ENCODE results near the gene PNPLA3. TPM values are rescaled to one million over a fixed set of nuclear protein-coding genes. Genes with fewer than 3 reads are reported as not detected.

PNPLA3 gene
- total and polyA plus RNA-seq, 2 experiments from 2014 or later, result 17.1 to 17.3 TPM

DNA sequence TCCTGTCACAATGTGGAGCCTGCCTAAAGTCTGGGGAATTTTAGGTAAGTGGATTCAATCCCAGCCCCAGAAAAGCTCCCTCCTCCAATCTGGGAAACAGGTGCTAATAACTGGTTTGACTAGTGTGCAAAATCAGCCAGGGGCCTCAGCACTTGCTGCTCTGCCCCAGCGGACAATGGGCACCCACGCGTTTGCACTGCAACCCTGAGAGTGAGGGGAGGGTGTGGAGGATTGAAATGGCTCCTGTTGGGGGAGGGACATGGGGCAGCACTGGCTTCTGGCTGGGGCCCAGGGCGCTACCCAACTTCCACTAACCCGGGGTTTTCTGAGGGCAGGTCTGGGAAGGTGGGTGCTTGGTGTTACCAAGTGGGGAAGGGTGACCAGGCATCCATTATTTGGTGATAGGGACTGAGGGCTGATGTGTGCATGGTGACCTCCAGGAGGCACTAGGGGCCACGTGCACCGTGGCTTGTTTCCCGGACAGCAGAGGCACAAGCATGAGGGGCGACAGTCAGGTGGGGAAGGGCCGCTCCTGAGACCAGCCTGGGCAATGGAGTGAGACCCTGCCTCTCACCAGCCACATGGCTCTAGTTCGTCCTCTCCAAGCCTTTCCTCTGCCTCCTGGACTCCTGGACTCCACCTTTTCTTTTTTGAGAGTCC, 27.5 kb upstream of the PNPLA3 start:
- H3K27ac ChIP-seq, result no peak overlapping the region
- H3K4me2 ChIP-seq, result no peak overlapping the region
- H3K9me3 ChIP-seq (ENCODE audit: low read depth), result no peaks in the 10 kb centered on the region
- DNase-seq (ENCODE audit: low spot score), result no peak
- H3K27me3 ChIP-seq, result peaks cover 26% of the 10 kb centered on the region
- 57% methylated on average over 11 of the region's 11 CpGs for WGBS (ENCODE audit: low lambda C conversion rate, missing lambda C conversion rate)
- H3K4me1 ChIP-seq (ENCODE audit: insufficient read depth), result peaks cover 5% of the 10 kb centered on the region
- H3K79me2 ChIP-seq, result no peaks in the 10 kb centered on the region
- H3K9me2 ChIP-seq (replicated peaks; ENCODE audit: insufficient read depth), result no peaks in the 10 kb centered on the region
- TF ChIP-seq EZH2 (IDR thresholded peaks at IDR 0.05; ENCODE audit: borderline replicate concordance) (no peak), EZH2phosphoT487 (IDR thresholded peaks at IDR 0.05; ENCODE audit: low read depth, severe bottlenecking, unreplicated experiment) (no peak)
- TF ChIP-seq, protein P1, sequence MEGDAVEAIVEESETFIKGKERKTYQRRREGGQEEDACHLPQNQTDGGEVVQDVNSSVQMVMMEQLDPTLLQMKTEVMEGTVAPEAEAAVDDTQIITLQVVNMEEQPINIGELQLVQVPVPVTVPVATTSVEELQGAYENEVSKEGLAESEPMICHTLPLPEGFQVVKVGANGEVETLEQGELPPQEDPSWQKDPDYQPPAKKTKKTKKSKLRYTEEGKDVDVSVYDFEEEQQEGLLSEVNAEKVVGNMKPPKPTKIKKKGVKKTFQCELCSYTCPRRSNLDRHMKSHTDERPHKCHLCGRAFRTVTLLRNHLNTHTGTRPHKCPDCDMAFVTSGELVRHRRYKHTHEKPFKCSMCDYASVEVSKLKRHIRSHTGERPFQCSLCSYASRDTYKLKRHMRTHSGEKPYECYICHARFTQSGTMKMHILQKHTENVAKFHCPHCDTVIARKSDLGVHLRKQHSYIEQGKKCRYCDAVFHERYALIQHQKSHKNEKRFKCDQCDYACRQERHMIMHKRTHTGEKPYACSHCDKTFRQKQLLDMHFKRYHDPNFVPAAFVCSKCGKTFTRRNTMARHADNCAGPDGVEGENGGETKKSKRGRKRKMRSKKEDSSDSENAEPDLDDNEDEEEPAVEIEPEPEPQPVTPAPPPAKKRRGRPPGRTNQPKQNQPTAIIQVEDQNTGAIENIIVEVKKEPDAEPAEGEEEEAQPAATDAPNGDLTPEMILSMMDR (IDR thresholded peaks at IDR 0.05; ENCODE audit: poor library complexity), result no peak
- no peaks in the 10 kb centered on the region for H3K36me3 ChIP-seq (replicated peaks; ENCODE audit: insufficient read depth, low read depth)
- no peak overlapping the region for H2AFZ ChIP-seq
- no peak overlapping the region for H3K4me3 ChIP-seq
- no peaks in the 10 kb centered on the region for H4K20me1 ChIP-seq (ENCODE audit: insufficient read depth, poor library complexity, severe bottlenecking)

GRCh38 chr22:43897751-43898261, 25.8 kb upstream of the PNPLA3 start:
- Histone ChIP-seq H3K9me3 (ENCODE audit: low read depth) (no peaks in the 10 kb centered on the region), H3K4me3 (no peak overlapping the region), H2AFZ (no peak overlapping the region), H3K4me1 (ENCODE audit: insufficient read depth) (no peaks in the 10 kb centered on the region), H3K27ac (no peak overlapping the region), H3K9me2 (replicated peaks; ENCODE audit: insufficient read depth) (no peaks in the 10 kb centered on the region), H3K79me2 (no peaks in the 10 kb centered on the region), H3K27me3 (peaks cover 9% of the 10 kb centered on the region), H3K36me3 (replicated peaks; ENCODE audit: insufficient read depth, low read depth) (no peaks in the 10 kb centered on the region), H3K4me2 (no peak overlapping the region), H4K20me1 (ENCODE audit: insufficient read depth, poor library complexity, severe bottlenecking) (no peaks in the 10 kb centered on the region)
- WGBS (ENCODE audit: low lambda C conversion rate, missing lambda C conversion rate), result 61% methylated on average over 12 of the region's 12 CpGs
- TF ChIP-seq, protein P1 (IDR thresholded peaks at IDR 0.05; ENCODE audit: poor library complexity), result no peak
- TF ChIP-seq EZH2phosphoT487 (IDR thresholded peaks at IDR 0.05; ENCODE audit: low read depth, severe bottlenecking, unreplicated experiment) (no peak), EZH2 (IDR thresholded peaks at IDR 0.05; ENCODE audit: borderline replicate concordance) (no peak)
- DNase-seq (ENCODE audit: low spot score), result no peak

- WGBS (ENCODE audit: low lambda C conversion rate, missing lambda C conversion rate), result 68% methylated on average over 7 of the region's 7 CpGs
- Histone ChIP-seq H3K79me2 (no peaks in the 10 kb centered on the region), H3K36me3 (replicated peaks; ENCODE audit: insufficient read depth, low read depth) (no peaks in the 10 kb centered on the region), H3K4me1 (ENCODE audit: insufficient read depth) (no peaks in the 10 kb centered on the region), H4K20me1 (ENCODE audit: insufficient read depth, poor library complexity, severe bottlenecking) (no peaks in the 10 kb centered on the region), H3K27ac (no peak overlapping the region), H3K9me2 (replicated peaks; ENCODE audit: insufficient read depth) (no peaks in the 10 kb centered on the region), H2AFZ (no peak overlapping the region), H3K4me2 (no peak overlapping the region), H3K9me3 (ENCODE audit: low read depth) (no peaks in the 10 kb centered on the region), H3K27me3 (no peaks in the 10 kb centered on the region), H3K4me3 (no peak overlapping the region)
- DNase-seq (ENCODE audit: low spot score), result no peak
- TF ChIP-seq EZH2 (IDR thresholded peaks at IDR 0.05; ENCODE audit: borderline replicate concordance) (no peak), EZH2phosphoT487 (IDR thresholded peaks at IDR 0.05; ENCODE audit: low read depth, severe bottlenecking, unreplicated experiment) (no peak)
- TF ChIP-seq, protein P1 (IDR thresholded peaks at IDR 0.05; ENCODE audit: poor library complexity), result no peak
These were observed 23.4 kb upstream of the PNPLA3 start for GRCh38 chr22:43900206-43900605.

Data from hepatocyte (in vitro differentiated cells).